ENCODE results near the gene KLB.

KLB gene

DNA sequence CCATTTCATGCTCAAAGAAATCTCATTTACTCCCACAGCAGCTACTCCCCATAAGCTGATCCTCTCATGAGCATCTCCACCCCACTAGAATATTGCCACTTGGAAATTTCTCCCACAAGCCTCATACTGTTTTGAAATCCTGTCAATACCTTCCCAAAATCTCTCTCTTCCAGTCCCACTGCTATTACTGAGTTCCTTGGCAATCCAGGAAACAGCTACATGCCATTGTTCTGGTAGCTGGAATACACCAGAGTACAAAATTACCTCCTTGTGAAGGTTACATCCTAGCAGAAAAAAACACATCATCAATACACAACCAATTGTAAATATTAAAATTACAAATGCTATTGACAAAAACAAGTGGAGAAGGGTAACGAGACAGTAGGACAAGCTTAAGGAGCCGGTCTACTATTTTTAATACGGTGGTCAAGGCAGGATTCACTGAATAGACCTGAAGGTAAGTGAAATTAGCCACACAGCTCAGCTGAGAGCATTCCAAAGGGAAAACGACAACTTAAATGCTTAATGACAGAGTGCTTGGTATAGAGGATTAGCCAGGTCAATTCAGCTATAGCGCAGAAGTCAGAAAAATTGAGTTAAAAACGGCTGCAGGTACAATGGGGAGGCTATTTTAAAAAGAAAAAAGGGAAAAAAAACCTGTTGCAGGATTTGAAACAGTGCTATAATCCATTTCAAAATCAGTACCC lies 45.6 kb downstream of the KLB start:
- no peak overlapping the region for H3K4me3 ChIP-seq (ENCODE audit: low read length)
- H3K4me1 ChIP-seq (ENCODE audit: low read length) = peaks cover 7% of the 10 kb centered on the region; the same call in 1 of the 2 replicates
- H3K9ac ChIP-seq (ENCODE audit: low read length) = no peak overlapping the region
- TF ChIP-seq, protein P1, sequence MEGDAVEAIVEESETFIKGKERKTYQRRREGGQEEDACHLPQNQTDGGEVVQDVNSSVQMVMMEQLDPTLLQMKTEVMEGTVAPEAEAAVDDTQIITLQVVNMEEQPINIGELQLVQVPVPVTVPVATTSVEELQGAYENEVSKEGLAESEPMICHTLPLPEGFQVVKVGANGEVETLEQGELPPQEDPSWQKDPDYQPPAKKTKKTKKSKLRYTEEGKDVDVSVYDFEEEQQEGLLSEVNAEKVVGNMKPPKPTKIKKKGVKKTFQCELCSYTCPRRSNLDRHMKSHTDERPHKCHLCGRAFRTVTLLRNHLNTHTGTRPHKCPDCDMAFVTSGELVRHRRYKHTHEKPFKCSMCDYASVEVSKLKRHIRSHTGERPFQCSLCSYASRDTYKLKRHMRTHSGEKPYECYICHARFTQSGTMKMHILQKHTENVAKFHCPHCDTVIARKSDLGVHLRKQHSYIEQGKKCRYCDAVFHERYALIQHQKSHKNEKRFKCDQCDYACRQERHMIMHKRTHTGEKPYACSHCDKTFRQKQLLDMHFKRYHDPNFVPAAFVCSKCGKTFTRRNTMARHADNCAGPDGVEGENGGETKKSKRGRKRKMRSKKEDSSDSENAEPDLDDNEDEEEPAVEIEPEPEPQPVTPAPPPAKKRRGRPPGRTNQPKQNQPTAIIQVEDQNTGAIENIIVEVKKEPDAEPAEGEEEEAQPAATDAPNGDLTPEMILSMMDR (IDR thresholded peaks at IDR 0.05; ENCODE audit: low read length) = no peak
- no peak for TF ChIP-seq EZH2phosphoT487 (IDR thresholded peaks at IDR 0.05; ENCODE audit: low read length)
- TF ChIP-seq EZH2 (optimal IDR thresholded peaks at IDR 0.05; ENCODE audit: low read depth, low read length) = no peak
- H3K27ac ChIP-seq (ENCODE audit: low read length) = no peak overlapping the region
- no peak overlapping the region for H2AFZ ChIP-seq (ENCODE audit: low read length)
- DNase-seq = no peak
- H3K9me2 ChIP-seq (replicated peaks; ENCODE audit: insufficient read depth, low read length) = no peaks in the 10 kb centered on the region
- peaks cover 38% of the 10 kb centered on the region for H3F3A ChIP-seq (ENCODE audit: insufficient read depth, low read length)
- no peaks in the 10 kb centered on the region for H3K27me3 ChIP-seq (replicated peaks; ENCODE audit: insufficient read depth, low read length)
- H3K4me2 ChIP-seq (ENCODE audit: low read depth, low read length) = no peak overlapping the region
- peaks cover 21% of the 10 kb centered on the region for H3K79me2 ChIP-seq (ENCODE audit: low read length)
- H3K9me3 ChIP-seq (replicated peaks; ENCODE audit: insufficient read depth, low read length) = no peaks in the 10 kb centered on the region
- peaks cover 25% of the 10 kb centered on the region for H3K36me3 ChIP-seq (replicated peaks; ENCODE audit: insufficient read depth, low read length)
- peaks cover 16% of the 10 kb centered on the region for H4K20me1 ChIP-seq (ENCODE audit: insufficient read depth, low read length)

DNA sequence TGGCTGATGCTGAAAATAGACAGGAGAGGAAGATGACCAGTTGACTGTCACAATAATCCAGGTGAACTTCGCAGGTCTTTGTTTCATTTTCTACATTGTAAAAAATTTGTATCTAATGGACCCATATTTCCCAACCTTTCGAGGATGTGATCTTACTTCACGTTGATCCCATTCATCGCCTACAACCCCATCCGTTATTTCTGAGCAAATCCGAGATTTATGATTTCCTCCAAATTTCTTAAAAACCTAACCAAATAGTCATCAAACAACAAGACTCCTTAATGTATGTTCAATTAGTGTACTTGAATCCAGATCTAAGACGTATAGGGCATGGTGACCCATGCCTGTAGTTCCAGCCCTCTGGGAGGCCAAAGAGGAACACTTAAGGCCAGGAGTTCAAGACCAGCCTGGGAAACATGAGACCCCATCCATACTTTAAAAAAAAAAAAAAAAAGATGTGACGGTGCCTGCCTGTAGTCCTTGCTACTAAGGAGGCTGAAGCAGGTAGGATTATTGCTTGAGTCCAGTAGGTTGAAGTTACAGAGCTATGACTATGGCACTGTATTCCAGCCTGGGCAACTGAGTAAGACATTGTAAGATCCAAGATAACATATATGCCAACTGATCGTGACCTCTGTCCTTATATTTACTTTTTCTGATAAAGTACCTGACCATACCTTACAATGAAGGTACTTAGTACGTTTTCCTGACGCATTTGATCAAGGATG lies 46.3 kb downstream of the KLB start:
- Histone ChIP-seq H3K4me1 (ENCODE audit: low read length) (peaks cover 12% of the 10 kb centered on the region; the same call in 1 of the 2 replicates), H4K20me1 (ENCODE audit: insufficient read depth, low read length) (peaks cover 16% of the 10 kb centered on the region), H2AFZ (ENCODE audit: low read length) (no peak overlapping the region), H3K27ac (ENCODE audit: low read length) (no peak overlapping the region), H3K4me3 (ENCODE audit: low read length) (no peak overlapping the region), H3K9me3 (replicated peaks; ENCODE audit: insufficient read depth, low read length) (no peaks in the 10 kb centered on the region), H3F3A (ENCODE audit: insufficient read depth, low read length) (peaks cover 42% of the 10 kb centered on the region), H3K9ac (ENCODE audit: low read length) (no peak overlapping the region), H3K9me2 (replicated peaks; ENCODE audit: insufficient read depth, low read length) (no peaks in the 10 kb centered on the region), H3K27me3 (replicated peaks; ENCODE audit: insufficient read depth, low read length) (no peaks in the 10 kb centered on the region), H3K4me2 (ENCODE audit: low read depth, low read length) (no peak overlapping the region), H3K79me2 (ENCODE audit: low read length) (peaks cover 28% of the 10 kb centered on the region), H3K36me3 (replicated peaks; ENCODE audit: insufficient read depth, low read length) (peaks cover 25% of the 10 kb centered on the region)
- DNase-seq = no peak
- no peak for TF ChIP-seq EZH2 (optimal IDR thresholded peaks at IDR 0.05; ENCODE audit: low read depth, low read length)
- no peak for TF ChIP-seq EZH2phosphoT487 (IDR thresholded peaks at IDR 0.05; ENCODE audit: low read length)
- TF ChIP-seq, protein P1 (IDR thresholded peaks at IDR 0.05; ENCODE audit: low read length) = no peak

DNA sequence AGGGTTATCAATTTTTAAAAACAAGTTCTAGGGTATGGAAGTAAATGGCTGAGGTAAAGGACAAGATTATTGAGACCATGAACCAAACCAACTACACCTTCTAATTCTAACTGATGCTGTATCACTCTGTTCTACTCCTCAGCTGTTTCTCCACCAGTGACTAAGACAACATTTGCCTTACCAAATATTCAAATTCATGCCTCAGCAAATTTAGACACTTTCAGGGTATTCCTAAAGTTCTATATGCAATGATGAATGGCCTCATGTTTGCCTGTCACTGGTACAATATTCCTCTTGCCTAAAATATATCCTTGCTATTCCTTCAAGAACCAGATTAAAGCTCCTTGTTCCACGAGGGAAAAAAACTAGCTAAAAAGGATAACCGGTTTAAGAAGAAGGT lies 47.0 kb downstream of the KLB start:
- H3K9me3 ChIP-seq (replicated peaks; ENCODE audit: insufficient read depth, low read length) = no peaks in the 10 kb centered on the region
- H4K20me1 ChIP-seq (ENCODE audit: insufficient read depth, low read length) = peaks cover 16% of the 10 kb centered on the region
- H3K27ac ChIP-seq (ENCODE audit: low read length) = no peak overlapping the region
- H3K36me3 ChIP-seq (replicated peaks; ENCODE audit: insufficient read depth, low read length) = peaks cover 25% of the 10 kb centered on the region
- peaks cover 35% of the 10 kb centered on the region for H3K79me2 ChIP-seq (ENCODE audit: low read length)
- H2AFZ ChIP-seq (ENCODE audit: low read length) = no peak overlapping the region
- DNase-seq = no peak
- H3K9me2 ChIP-seq (replicated peaks; ENCODE audit: insufficient read depth, low read length) = no peaks in the 10 kb centered on the region
- no peak overlapping the region for H3K9ac ChIP-seq (ENCODE audit: low read length)
- TF ChIP-seq EZH2phosphoT487 (IDR thresholded peaks at IDR 0.05; ENCODE audit: low read length) (no peak), EZH2 (optimal IDR thresholded peaks at IDR 0.05; ENCODE audit: low read depth, low read length) (no peak)
- TF ChIP-seq, protein P1 (IDR thresholded peaks at IDR 0.05; ENCODE audit: low read length) = no peak
- H3K4me1 ChIP-seq (ENCODE audit: low read length) = peaks cover 12% of the 10 kb centered on the region; the same call in 1 of the 2 replicates
- H3K4me2 ChIP-seq (ENCODE audit: low read depth, low read length) = no peak overlapping the region
- H3K4me3 ChIP-seq (ENCODE audit: low read length) = no peak overlapping the region
- H3K27me3 ChIP-seq (replicated peaks; ENCODE audit: insufficient read depth, low read length) = no peaks in the 10 kb centered on the region
- peaks cover 46% of the 10 kb centered on the region for H3F3A ChIP-seq (ENCODE audit: insufficient read depth, low read length)
